ENCODE measurements around the gene SWT1. TPM values are rescaled to one million over a fixed set of nuclear protein-coding genes. Genes with fewer than 3 reads are reported as not detected.

SWT1 gene
- total and polyA plus RNA-seq, 2 of the 4 experiments (the other 2 are of a cell fraction): 0.82 to 2.7 TPM

DNA sequence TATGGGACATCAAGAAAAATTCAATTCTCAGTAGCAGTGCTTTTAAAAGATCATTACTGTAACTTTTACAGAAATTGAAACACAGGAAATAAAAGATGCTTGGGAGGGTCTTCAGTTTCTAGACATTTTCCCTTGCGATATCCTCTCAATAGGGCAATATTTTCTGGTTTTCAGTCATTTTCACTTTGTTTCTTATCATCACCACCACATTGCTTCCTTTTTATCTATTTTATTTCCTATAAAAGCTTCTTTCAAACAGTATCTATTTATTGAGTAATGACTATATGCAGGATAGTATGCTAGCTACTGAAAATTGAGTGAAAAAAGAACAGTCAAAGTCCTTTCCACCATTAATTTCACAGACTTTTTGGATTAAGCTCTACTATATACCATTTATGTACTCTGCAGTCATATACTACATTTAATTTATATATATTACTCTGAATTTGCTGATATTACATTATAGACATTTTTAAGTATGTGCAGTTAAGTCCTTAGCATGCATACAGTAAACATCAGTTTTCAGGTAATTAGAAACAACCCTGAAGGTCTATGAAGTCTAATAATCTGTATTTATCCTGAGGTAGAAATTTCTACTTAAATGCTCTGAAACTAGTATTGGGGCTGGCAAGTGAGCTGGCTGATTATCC is 18.9 kb upstream of the SWT1 start:
- TSS peak; percentile 26 for BruUV-seq (replicated peaks)
- Histone ChIP-seq H3K14ac (replicated peaks; ENCODE audit: low read depth, low read length) (no peak overlapping the region), H2AK5ac (ENCODE audit: low read depth, low read length) (no peak overlapping the region), H4K91ac (ENCODE audit: insufficient read depth, low read depth, low read length) (no peak overlapping the region), H4K20me1 (ENCODE audit: insufficient read depth, low read length) (no peaks in the 10 kb centered on the region), H2BK20ac (ENCODE audit: low read depth, low read length) (no peak overlapping the region), H2BK15ac (ENCODE audit: low read depth, low read length) (no peak overlapping the region), H2AK9ac (replicated peaks; ENCODE audit: low read depth, low read length, poor library complexity) (no peak overlapping the region), H3K27me3 (ENCODE audit: control insufficient read depth, insufficient read depth, low read length) (no peaks in the 10 kb centered on the region), H4K5ac (ENCODE audit: low read depth, low read length) (no peak overlapping the region), H2BK5ac (ENCODE audit: low read depth, low read length, poor library complexity, severe bottlenecking) (no peak overlapping the region), H3K4me1 (ENCODE audit: control insufficient read depth, insufficient read depth, low read length) (no peaks in the 10 kb centered on the region), H3K56ac (ENCODE audit: extremely low read depth, insufficient read depth, low read length) (no peak overlapping the region), H3K23ac (ENCODE audit: low read depth, low read length) (no peak overlapping the region), H3K27ac (ENCODE audit: insufficient read depth, low read length) (no peak overlapping the region), H3K4me3 (ENCODE audit: insufficient read depth, low read depth, low read length) (no peak overlapping the region), H4K8ac (ENCODE audit: low read depth in 2 of 2, low read length in 2 of 2) (no peak overlapping the region), H3K9me1 (ENCODE audit: insufficient read depth, low read length) (no peaks in the 10 kb centered on the region), H2AFZ (replicated peaks; ENCODE audit: low read length, poor library complexity) (no peak overlapping the region), H3K4ac (ENCODE audit: low read depth, low read length) (no peak overlapping the region), H3K36me3 (ENCODE audit: control insufficient read depth, insufficient read depth, low read length) (peaks cover 20% of the 10 kb centered on the region), H3K4me2 (ENCODE audit: low read depth, low read length) (no peak overlapping the region), H3K18ac (ENCODE audit: low read depth, low read length) (no peak overlapping the region), H3K9me3 (ENCODE audit: control insufficient read depth, insufficient read depth, low read length) (peaks cover 2% of the 10 kb centered on the region), H3K79me1 (ENCODE audit: low read depth in 1 of 2, low read length in 2 of 2) (no peaks in the 10 kb centered on the region), H2BK120ac (ENCODE audit: low read depth, low read length) (no peak overlapping the region), H3K9ac (ENCODE audit: low read depth, low read length) (no peak overlapping the region)
- DNase-seq (no peak), ATAC-seq (ENCODE audit: low read depth) (no peak)
- dilution Hi-C loops (cut with HindIII; ENCODE audit: low sequenced_read_pairs, unreplicated experiment) (no loop called here), intact Hi-C loops (cut with micrococcal nuclease) (no loop called here), in situ Hi-C loops (cut with MboI; ENCODE audit: low sequenced_read_pairs) (no loop called here)
- ChIA-PET CTCF (no interaction called here), POLR2A (ENCODE audit: unreplicated experiment) (no interaction called here)
- no CpG with 5 or more reads among the region's 1 CpG for WGBS, 2 experiments (ENCODE audit: extremely low coverage in 2 of 2, insufficient read length in 1 of 2)
- TF ChIP-seq MAZ (IDR thresholded peaks at IDR 0.05; ENCODE audit: borderline replicate concordance, low read depth, low read length): no peak

Data from IMR-90 (cell line).